ENCODE data around the gene ART1. TPM values are rescaled to one million over a fixed set of nuclear protein-coding genes. Genes with fewer than 3 reads are reported as not detected.
"Not testable (repeated sequence)": the region's sequence is repeated elsewhere in the genome, so short reads cannot be mapped to it uniquely, and the experiment has no call there.

The ART1 gene
- not detected for total RNA-seq

GRCh38 chr11:3644817-3645235 lies at the start of gene ART1:
ART1 (plus strand) TSS chr11:3645128; CDS start chr11:3659214, 14,086 bp downstream.
- Histone ChIP-seq H3K27me3 (no peaks in the 10 kb centered on the region), H3K4me3 (replicated peaks in 1 of 3) (no peak within 1 kb of the TSS), H3K9me3 (no peaks in the 10 kb centered on the region), H3K27ac (no peak within 1 kb of the TSS), H3K36me3 (no peaks in the 10 kb centered on the region), H3K4me1 (peaks cover 13% of the 10 kb centered on the region in 2 donors)
- TF ChIP-seq CTCF (IDR thresholded peaks at IDR 0.05): no peak
- TF ChIP-seq POLR2A (IDR thresholded peaks at IDR 0.05): no peak
- no peak for DNase-seq
- 71 to 79% methylated on average over 4 of the region's 4 CpGs for WGBS, 2 donors
- intact Hi-C loops (cut with DNase I): no loop called here

GRCh38 chr11:3597743-3598142 lies 47.2 kb upstream of the ART1 start:
- not testable (repeated sequence) for H3K27ac ChIP-seq

DNA sequence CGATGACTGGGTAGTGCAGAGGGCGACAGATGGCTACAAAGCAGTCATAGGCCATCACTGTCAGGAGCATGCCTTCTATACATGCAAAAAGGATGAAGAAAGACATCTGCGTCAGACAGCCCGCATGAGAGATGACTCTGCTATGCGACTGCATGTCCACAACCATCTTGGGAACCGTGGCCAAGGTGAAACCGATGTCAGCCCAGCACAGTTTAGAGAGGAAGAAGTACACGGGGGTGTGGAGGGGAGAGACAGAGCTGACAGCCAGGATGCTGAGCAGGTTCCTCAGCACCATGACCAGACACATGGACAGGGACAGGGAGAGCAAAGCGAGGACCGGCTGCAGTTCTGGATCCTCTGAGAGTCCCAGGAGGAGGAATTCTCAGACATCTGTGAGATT lies 44.7 kb upstream of the ART1 start:
- WGBS, 2 donors: 85 to 90% methylated on average over 10 of the region's 10 CpGs
- H3K27ac ChIP-seq; H3K9me3 ChIP-seq; H3K4me1 ChIP-seq; DNase-seq; H3K4me3 ChIP-seq (replicated peaks in 1 of 3); intact Hi-C loops (cut with DNase I); H3K36me3 ChIP-seq; H3K27me3 ChIP-seq: not testable (repeated sequence)

More at GRCh38 chr11:3597743-3598142, 47.2 kb upstream of the ART1 start:
- H3K9me3 ChIP-seq; H3K36me3 ChIP-seq; DNase-seq; H3K4me1 ChIP-seq; H3K4me3 ChIP-seq (replicated peaks in 1 of 3); H3K27me3 ChIP-seq; intact Hi-C loops (cut with DNase I): not testable (repeated sequence)
- 95 to 96% methylated on average over 15 of the region's 15 CpGs for WGBS, 2 donors

DNA sequence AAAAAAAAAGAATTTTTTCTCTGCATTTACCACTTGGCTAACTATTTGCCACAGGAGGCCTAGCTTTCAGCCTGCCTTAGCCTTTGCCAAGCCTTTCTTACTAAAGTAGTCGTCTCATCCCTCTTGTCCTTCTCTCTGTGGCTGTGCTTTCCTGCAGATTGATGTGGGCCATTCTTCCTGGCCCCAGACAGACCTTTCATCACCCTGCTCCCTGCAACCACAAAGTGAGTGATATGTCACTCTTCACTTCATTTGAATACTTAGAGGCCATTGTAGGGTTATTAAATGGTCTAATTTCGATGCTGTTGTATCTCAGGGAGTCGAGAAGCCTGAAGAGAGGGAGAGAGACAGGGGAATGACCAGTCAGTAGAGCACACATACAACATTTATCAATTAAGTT lies 40.8 kb upstream of the ART1 start:
- Histone ChIP-seq H3K4me3 (replicated peaks in 1 of 3) (no peak overlapping the region), H3K4me1 (no peaks in the 10 kb centered on the region), H3K9me3 (no peaks in the 10 kb centered on the region), H3K27me3 (no peaks in the 10 kb centered on the region), H3K27ac (no peak overlapping the region), H3K36me3 (no peaks in the 10 kb centered on the region)
- 67 to 76% methylated on average over 3 of the region's 3 CpGs for WGBS, 2 donors
- no peak for TF ChIP-seq POLR2A (IDR thresholded peaks at IDR 0.05)
- TF ChIP-seq CTCF (IDR thresholded peaks at IDR 0.05): no peak
- intact Hi-C loops (cut with DNase I): no loop called here
- DNase-seq: no peak

DNA sequence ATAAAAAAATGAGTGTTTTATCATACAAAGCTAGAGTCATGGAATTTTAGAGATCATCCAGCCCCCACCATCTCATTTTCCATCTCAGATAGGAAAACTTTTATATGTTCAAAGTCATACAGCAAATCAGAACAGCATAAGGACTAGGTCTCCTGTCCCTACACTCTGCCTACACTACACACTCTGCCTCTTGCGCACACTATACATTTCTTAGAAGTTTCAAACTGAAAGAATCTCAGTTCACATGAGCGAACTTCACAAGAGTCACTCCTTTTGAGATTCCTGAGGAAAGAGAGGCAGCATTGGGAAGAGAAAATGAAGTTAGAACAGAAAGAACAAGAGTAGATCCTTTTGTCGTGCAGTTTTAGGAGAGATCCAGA lies 39.7 kb upstream of the ART1 start:
- DNase-seq: no peak
- TF ChIP-seq CTCF (IDR thresholded peaks at IDR 0.05) (no peak), POLR2A (IDR thresholded peaks at IDR 0.05) (no peak)
- WGBS, 2 donors: 92 to 95% methylated on average over 3 of the region's 3 CpGs
- Histone ChIP-seq H3K27ac (no peak overlapping the region), H3K27me3 (no peaks in the 10 kb centered on the region), H3K4me1 (no peaks in the 10 kb centered on the region), H3K9me3 (no peaks in the 10 kb centered on the region), H3K4me3 (replicated peaks in 1 of 3) (no peak overlapping the region), H3K36me3 (no peaks in the 10 kb centered on the region)
- intact Hi-C loops (cut with DNase I): no loop called here

GRCh38 chr11:3605771-3606203 lies 39.1 kb upstream of the ART1 start:
- Histone ChIP-seq H3K36me3 (no peaks in the 10 kb centered on the region), H3K9me3 (no peaks in the 10 kb centered on the region), H3K27ac (no peak overlapping the region), H3K4me1 (no peaks in the 10 kb centered on the region), H3K4me3 (replicated peaks in 1 of 3) (no peak overlapping the region), H3K27me3 (no peaks in the 10 kb centered on the region)
- TF ChIP-seq POLR2A (IDR thresholded peaks at IDR 0.05) (no peak), CTCF (IDR thresholded peaks at IDR 0.05) (no peak)
- WGBS, 2 donors: 86 to 89% methylated on average over 5 of the region's 5 CpGs
- intact Hi-C loops (cut with DNase I): no loop called here
- DNase-seq: no peak
